H9 (cell line): ENCODE results near the gene KRTAP1-3. TPM values are rescaled to one million over a fixed set of nuclear protein-coding genes. Genes with fewer than 3 reads are reported as not detected.
"Not testable (repeated sequence)": the region's sequence is repeated elsewhere in the genome, so short reads cannot be mapped to it uniquely, and the experiment has no call there.

ENCODE experiments used
- DNase-seq: peaks from one replicate; pipeline ENCODE4 v3.0.0-alpha.2; 2017
- H2AFZ ChIP-seq: one replicate; pipeline ENCODE4 v1.6.1; 2013; ENCODE audit warnings: mild to moderate bottlenecking, low read length, control low read depth, moderate library complexity
- H2AK5ac ChIP-seq: 2 replicates; pipeline ENCODE4 v1.6.1; 2013; ENCODE audit warnings: low read length, control low read depth, mixed read lengths; ENCODE audit not compliant: insufficient read length
- H2BK120ac ChIP-seq: one replicate; pipeline ENCODE4 v1.6.1; 2013; ENCODE audit warnings: low read depth, mild to moderate bottlenecking, low read length, control low read depth, inconsistent platforms; ENCODE audit not compliant: poor library complexity, severe bottlenecking
- H2BK12ac ChIP-seq: 2 replicates; pipeline ENCODE4 v1.6.1; 2013; ENCODE audit warnings: low read length, control low read depth, mixed read lengths, low read depth; ENCODE audit not compliant: insufficient read length
- H2BK15ac ChIP-seq: 2 replicates; pipeline ENCODE4 v1.6.1; 2013; ENCODE audit warnings: low read depth, low read length, control low read depth
- H2BK20ac ChIP-seq: one replicate; pipeline ENCODE4 v1.6.1; 2013; ENCODE audit warnings: low read depth, mild to moderate bottlenecking, low read length, control low read depth, inconsistent platforms; ENCODE audit not compliant: poor library complexity, severe bottlenecking
- H2BK5ac ChIP-seq: 2 replicates; pipeline ENCODE4 v1.6.1; 2013; ENCODE audit warnings: low read length, control low read depth, mixed read lengths; ENCODE audit not compliant: insufficient read length
- H3K14ac ChIP-seq: 2 replicates; pipeline ENCODE4 v1.6.1; 2013; ENCODE audit warnings: low read length, control low read depth; ENCODE audit not compliant: insufficient read depth
- H3K18ac ChIP-seq: 2 replicates; pipeline ENCODE4 v1.6.1; 2013; ENCODE audit warnings: low read depth, mild to moderate bottlenecking, mixed read lengths, low read length, control low read depth; ENCODE audit not compliant: insufficient read length
- H3K23ac ChIP-seq: 2 replicates; pipeline ENCODE4 v1.6.1; 2013; ENCODE audit warnings: low read length, control low read depth, mixed read lengths, low read depth; ENCODE audit not compliant: insufficient read length
- H3K23me2 ChIP-seq: 2 replicates; pipeline ENCODE4 v1.6.1; 2013; ENCODE audit warnings: low read depth, mild to moderate bottlenecking, mixed read lengths, low read length, control low read depth; ENCODE audit not compliant: insufficient read length, poor library complexity, severe bottlenecking
- H3K27ac ChIP-seq: 2 replicates; pipeline ENCODE4 v1.5.1; 2013; ENCODE audit warnings: low read length, control low read depth, mixed read lengths, low read depth; ENCODE audit not compliant: insufficient read length
- H3K27me3 ChIP-seq: 2 replicates; pipeline ENCODE4 v1.6.1; 2013; ENCODE audit warnings: low read length, control low read depth, inconsistent platforms; ENCODE audit not compliant: insufficient read depth
- H3K4ac ChIP-seq: 2 replicates; pipeline ENCODE4 v1.6.1; 2013; ENCODE audit warnings: low read depth, mild to moderate bottlenecking, control low read depth, inconsistent platforms, low read length, moderate library complexity
- H3K4me1 ChIP-seq: 2 replicates; pipeline ENCODE4 v1.6.1; 2013; ENCODE audit warnings: low read length, control low read depth, inconsistent platforms; ENCODE audit not compliant: insufficient read depth
- H3K4me2 ChIP-seq: 2 replicates; pipeline ENCODE4 v1.6.1; 2013; ENCODE audit warnings: low read length, control low read depth, mixed read lengths; ENCODE audit not compliant: insufficient read length, insufficient read depth
- H3K56ac ChIP-seq: 2 replicates; pipeline ENCODE4 v1.6.1; 2013; ENCODE audit warnings: low read depth, mild to moderate bottlenecking, mixed read lengths, low read length, control low read depth; ENCODE audit not compliant: insufficient read length
- H3K79me1 ChIP-seq: 2 replicates; pipeline ENCODE4 v1.6.1; 2013; ENCODE audit warnings: low read depth, mild to moderate bottlenecking, moderate library complexity, low read length, control low read depth, inconsistent platforms; ENCODE audit not compliant: insufficient read depth, poor library complexity, severe bottlenecking
- H3K79me2 ChIP-seq: 2 replicates; pipeline ENCODE4 v1.6.1; 2013; ENCODE audit warnings: low read length, control low read depth, inconsistent platforms; ENCODE audit not compliant: insufficient read depth
- H3K9ac ChIP-seq: 2 replicates; pipeline ENCODE4 v1.6.1; 2013; ENCODE audit warnings: low read length, control low read depth, mixed read lengths; ENCODE audit not compliant: insufficient read length; ENCODE audit errors: extremely low read depth
- H3K9me3 ChIP-seq: one replicate; pipeline ENCODE4 v1.6.1; 2013; ENCODE audit warnings: low read depth, low read length, inconsistent platforms; ENCODE audit not compliant: control insufficient read depth
- H3T11ph ChIP-seq: one replicate; pipeline ENCODE4 v1.6.1; 2013; ENCODE audit warnings: mild to moderate bottlenecking, low read length, control low read depth, inconsistent platforms
- H4K20me1 ChIP-seq: one replicate; pipeline ENCODE4 v1.6.1; 2013; ENCODE audit not compliant: control insufficient read depth, insufficient read length, insufficient read depth
- H4K5ac ChIP-seq: 2 replicates; pipeline ENCODE4 v1.6.1; 2013; ENCODE audit warnings: low read depth, mild to moderate bottlenecking, mixed read lengths, low read length, control low read depth; ENCODE audit not compliant: insufficient read length
- H4K8ac ChIP-seq: replicated peaks from 2 replicates; pipeline ENCODE4 v1.6.1; 2013; ENCODE audit warnings: low read length, control low read depth, mixed read lengths, low read depth; ENCODE audit not compliant: insufficient read length
- H4K91ac ChIP-seq: 2 replicates; pipeline ENCODE4 v1.6.1; 2013; ENCODE audit warnings: low read depth, mild to moderate bottlenecking, moderate library complexity, mixed read lengths, low read length, control low read depth; ENCODE audit not compliant: insufficient read length
- H3K27ac Mint-ChIP-seq, 3 experiments: 2 replicates in 2 of 3; 3 replicates in 1 of 3; pipeline ENCODE4 v1.8.0; 2020 to 2021; ENCODE audit warnings: mixed read lengths in 3 of 3, mild to moderate bottlenecking in 1 of 3, moderate library complexity in 1 of 3
- H3K27me3 Mint-ChIP-seq: 2 replicates; pipeline ENCODE4 v1.8.0; 2021; ENCODE audit warnings: low read depth, mild to moderate bottlenecking, moderate library complexity, mixed read lengths
- H3K36me3 Mint-ChIP-seq, 3 experiments: 2 replicates in 2 of 3; 3 replicates in 1 of 3; pipeline ENCODE4 v1.8.0; 2020 to 2021; ENCODE audit warnings: low read depth in 3 of 3, mixed read lengths in 3 of 3; ENCODE audit not compliant: insufficient read depth in 1 of 3
- H3K4me1 Mint-ChIP-seq, 2 experiments: 2 replicates each; pipeline ENCODE4 v1.8.0; 2020; ENCODE audit warnings: mixed read lengths in 2 of 2
- H3K4me3 Mint-ChIP-seq, 2 experiments: 2 replicates in 1 of 2; 3 replicates in 1 of 2; pipeline ENCODE4 v1.8.0; 2020 to 2021; ENCODE audit warnings: mild to moderate bottlenecking in 2 of 2, mixed read lengths in 2 of 2, moderate library complexity in 1 of 2
- H3K9me3 Mint-ChIP-seq, 2 experiments: 2 replicates in 1 of 2; 3 replicates in 1 of 2; pipeline ENCODE4 v1.8.0; 2020; ENCODE audit warnings: mild to moderate bottlenecking in 2 of 2, mixed read lengths in 2 of 2, moderate library complexity in 1 of 2
- WGBS: extraction: QIAGEN DNeasy Blood & Tissue Kit; methylation state at CpG from one replicate; pipeline ENCODE4 v1.1.7; 2013; ENCODE audit warnings: missing lambda C conversion rate, low lambda C conversion rate, mixed read lengths; ENCODE audit not compliant: insufficient read length; ENCODE audit errors: extremely low coverage; 5-methylcytosine and 5-hydroxymethylcytosine counted together
- total RNA-seq: library from RNA; stranded (reverse); gene quantifications from 2 replicates; pipeline ENCODE4 v1.2.1, GENCODE V29; 2021

The KRTAP1-3 gene
- total RNA-seq, 1 experiment from 2014 or later: not detected

DNA sequence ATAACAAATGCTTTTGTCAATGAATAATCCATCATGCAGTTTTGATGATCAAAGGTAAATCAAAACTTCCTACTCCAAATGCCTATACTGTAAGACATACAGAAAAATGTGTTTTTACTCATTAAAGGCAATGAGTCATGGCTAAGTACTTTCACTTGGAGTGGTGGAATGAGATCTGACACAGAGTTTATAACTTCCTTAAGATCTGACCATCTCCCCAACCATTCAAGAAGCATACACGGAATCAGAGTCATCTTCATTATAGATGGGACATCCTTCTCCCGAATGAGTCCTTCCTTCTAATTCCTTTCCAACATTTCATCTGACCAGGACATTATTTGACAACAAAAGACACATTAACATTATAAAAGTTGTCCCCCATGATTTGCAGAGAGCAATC lies 48.8 kb upstream of the KRTAP1-3 start:
- not testable (repeated sequence) for H4K8ac ChIP-seq, H3K9ac ChIP-seq, H2BK5ac ChIP-seq, H2BK12ac ChIP-seq, H3K9me3 Mint-ChIP-seq, H3K27me3 Mint-ChIP-seq, H3K23ac ChIP-seq, H3K14ac ChIP-seq, H3K27ac Mint-ChIP-seq, H4K20me1 ChIP-seq, H3K4me2 ChIP-seq, H3K4me1 ChIP-seq, H3K27ac ChIP-seq, H3K56ac ChIP-seq, H3K18ac ChIP-seq, H3K4ac ChIP-seq, H2BK15ac ChIP-seq, H4K91ac ChIP-seq, H4K5ac ChIP-seq, H3K79me2 ChIP-seq, H3K36me3 Mint-ChIP-seq, H2BK20ac ChIP-seq, H3K4me3 Mint-ChIP-seq, H2BK120ac ChIP-seq, H3K9me3 ChIP-seq, H3K79me1 ChIP-seq, H3K27me3 ChIP-seq, H2AK5ac ChIP-seq, H3K23me2 ChIP-seq, DNase-seq, H3T11ph ChIP-seq, H2AFZ ChIP-seq
- WGBS: no CpG with 5 or more reads among the region's 2 CpGs
- H3K4me1 Mint-ChIP-seq: peaks cover 12 to 17% of the 10 kb centered on the region in 2 experiments
